ENCODE data around the gene MGAT5.

The MGAT5 gene

DNA sequence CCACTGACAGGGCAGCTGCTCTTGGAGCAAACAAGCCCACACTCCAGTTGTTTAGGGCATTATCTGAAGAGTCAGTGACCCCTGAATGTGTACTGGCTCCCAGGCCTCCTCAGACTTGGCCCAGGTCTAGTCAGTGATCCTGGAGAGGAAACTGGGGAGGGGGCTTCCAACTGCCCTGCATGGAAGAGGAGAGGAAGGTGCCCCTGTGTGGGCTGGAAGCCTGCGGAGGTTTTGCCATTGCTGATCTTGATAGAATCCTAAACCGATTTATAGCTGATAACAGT, 197.4 kb downstream of the MGAT5 start:
- TF ChIP-seq, protein P1, sequence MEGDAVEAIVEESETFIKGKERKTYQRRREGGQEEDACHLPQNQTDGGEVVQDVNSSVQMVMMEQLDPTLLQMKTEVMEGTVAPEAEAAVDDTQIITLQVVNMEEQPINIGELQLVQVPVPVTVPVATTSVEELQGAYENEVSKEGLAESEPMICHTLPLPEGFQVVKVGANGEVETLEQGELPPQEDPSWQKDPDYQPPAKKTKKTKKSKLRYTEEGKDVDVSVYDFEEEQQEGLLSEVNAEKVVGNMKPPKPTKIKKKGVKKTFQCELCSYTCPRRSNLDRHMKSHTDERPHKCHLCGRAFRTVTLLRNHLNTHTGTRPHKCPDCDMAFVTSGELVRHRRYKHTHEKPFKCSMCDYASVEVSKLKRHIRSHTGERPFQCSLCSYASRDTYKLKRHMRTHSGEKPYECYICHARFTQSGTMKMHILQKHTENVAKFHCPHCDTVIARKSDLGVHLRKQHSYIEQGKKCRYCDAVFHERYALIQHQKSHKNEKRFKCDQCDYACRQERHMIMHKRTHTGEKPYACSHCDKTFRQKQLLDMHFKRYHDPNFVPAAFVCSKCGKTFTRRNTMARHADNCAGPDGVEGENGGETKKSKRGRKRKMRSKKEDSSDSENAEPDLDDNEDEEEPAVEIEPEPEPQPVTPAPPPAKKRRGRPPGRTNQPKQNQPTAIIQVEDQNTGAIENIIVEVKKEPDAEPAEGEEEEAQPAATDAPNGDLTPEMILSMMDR (IDR thresholded peaks at IDR 0.05; ENCODE audit: extremely low read depth, missing control alignments) = no peak
- DNase-seq (ENCODE audit: low spot score) = no peak

DNA sequence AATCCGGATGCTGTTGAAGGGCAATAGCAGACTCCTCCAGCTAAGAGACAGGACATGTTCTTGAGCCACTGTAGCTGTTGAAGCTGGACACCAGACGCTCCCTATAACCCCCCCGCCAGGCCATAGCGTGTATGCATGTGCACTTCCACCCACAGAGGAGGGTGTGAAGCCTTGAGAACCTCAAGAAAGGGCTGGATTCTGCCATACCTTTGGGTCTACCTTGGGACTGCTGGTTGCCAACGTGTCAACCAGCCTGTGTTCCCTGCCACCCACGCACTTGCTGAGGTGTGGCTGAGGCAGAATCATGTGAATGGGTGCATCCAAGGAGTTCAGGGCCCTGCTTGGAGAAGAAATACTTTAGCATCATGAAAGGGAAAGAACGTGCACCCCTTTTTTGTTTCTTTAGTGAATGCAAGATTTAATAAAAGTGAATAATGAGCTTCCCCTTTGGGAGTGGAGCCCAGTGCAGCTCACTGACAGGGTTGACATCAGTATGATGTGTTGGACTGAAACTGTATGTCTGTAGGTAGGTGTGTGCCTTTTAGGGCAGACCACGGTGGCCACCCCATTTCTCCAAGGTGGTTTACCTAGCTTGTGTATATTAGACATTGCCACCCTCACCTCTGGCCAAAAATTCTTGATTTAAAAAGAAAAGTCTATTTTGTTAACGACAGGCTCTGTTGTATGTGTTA, 198.3 kb downstream of the MGAT5 start:
- DNase-seq (ENCODE audit: low spot score) = no peak
- TF ChIP-seq, protein P1 (IDR thresholded peaks at IDR 0.05; ENCODE audit: extremely low read depth, missing control alignments) = no peak

DNA sequence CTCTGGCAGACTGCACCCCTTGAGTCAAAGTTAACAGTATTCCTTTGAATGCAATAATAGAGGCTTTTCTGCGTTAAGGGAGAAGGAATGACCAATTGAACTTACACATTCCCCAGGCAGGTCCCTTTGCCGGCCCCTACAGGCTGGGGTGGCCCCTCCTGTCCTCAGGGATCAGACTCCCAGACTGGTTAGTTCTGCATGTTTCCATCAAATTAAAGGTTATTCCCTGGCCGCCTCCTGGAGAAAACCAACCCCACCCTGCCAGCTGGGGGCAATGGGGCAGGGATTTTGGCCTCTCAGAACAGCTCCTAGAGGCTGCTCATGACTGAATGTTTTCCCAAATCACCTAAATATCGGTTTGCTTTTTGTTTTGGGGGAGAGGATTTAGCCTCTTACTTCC, 199.6 kb downstream of the MGAT5 start:
- DNase-seq (ENCODE audit: low spot score) = no peak
- TF ChIP-seq, protein P1 (IDR thresholded peaks at IDR 0.05; ENCODE audit: extremely low read depth, missing control alignments) = no peak

DNA sequence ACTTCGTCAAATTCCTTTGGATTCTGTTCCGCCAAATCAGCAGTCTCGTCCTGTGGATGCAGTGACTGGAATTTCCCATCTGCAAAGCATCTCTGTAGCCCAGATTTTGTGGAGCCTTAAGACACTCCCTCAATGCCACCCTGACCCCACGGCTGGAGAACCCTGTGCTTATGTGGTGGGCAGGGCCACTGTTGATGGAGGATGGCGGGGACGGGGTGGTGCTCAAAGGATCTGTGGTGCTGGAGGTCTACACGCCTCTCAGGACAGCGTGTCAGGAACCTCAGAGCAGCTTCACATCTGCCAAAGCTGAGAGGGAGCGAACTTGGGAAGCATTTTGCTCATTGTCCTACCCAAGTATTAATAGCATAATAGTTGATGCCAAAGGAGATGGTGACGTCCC, 200.1 kb downstream of the MGAT5 start:
- TF ChIP-seq, protein P1 (IDR thresholded peaks at IDR 0.05; ENCODE audit: extremely low read depth, missing control alignments) = no peak
- no peak for DNase-seq (ENCODE audit: low spot score)

DNA sequence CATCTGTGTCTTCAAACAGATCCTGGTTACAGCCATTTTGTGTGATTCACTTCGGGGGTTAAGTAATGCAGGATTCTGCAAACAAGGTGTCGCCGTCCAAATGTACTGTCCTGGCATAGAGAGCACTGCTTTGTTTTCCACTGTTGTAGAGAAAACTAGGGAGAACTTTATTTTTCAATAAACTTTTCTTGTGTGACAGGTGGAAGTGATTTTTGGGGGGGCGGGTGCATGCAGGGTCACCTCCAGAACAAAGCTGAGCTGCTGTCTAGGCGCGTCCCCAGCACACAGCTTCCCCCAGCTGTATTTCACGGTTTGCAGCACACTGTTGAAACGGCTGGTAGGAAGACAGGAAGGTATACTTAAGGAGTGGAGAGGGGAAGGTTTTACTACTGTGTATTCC, 200.6 kb downstream of the MGAT5 start:
- TF ChIP-seq, protein P1 (IDR thresholded peaks at IDR 0.05; ENCODE audit: extremely low read depth, missing control alignments) = no peak
- DNase-seq (ENCODE audit: low spot score) = no peak

DNA sequence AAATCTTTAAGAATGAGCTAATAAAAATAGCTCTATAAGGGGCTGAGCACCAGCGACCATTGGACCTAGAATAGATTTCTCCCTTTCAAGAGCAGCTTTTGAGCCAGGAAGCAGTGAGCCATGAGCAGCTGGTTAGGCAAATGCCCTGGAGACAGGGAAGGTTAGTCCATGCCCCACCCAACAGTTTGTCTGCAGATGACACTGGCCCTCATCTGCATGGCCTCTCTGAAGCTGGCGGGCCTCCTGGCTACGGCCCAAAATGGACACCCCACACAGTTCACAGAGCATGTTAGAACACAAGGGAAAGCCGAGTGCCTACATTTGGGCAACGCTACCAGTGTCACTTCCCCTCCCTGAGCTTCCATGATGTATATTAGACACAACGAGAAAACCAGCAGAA, 201.1 kb downstream of the MGAT5 start:
- no peak for DNase-seq (ENCODE audit: low spot score)

DNA sequence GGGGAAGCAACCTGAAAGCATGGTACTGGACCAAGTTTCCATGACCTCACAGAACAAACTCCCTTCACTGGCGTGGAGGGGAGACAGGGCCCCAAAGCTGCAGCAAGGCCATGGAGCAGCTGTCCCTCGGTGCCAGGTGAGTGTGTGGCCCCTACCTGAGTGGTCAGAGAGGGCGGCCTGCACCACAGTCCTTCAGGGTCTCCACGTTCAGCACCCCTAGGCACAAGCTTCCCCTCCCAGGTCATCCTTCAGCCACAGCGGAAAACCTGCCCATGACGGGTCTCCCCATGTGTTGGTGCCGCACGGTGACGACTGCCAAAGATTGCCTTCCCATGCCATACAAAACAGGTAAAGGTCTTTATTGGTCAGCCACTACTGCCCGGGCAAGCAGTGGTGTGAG, 201.6 kb downstream of the MGAT5 start:
- DNase-seq (ENCODE audit: low spot score) = no peak
- TF ChIP-seq, protein P1 (IDR thresholded peaks at IDR 0.05; ENCODE audit: extremely low read depth, missing control alignments) = no peak

More for the DNA sequence above, 201.1 kb downstream of the MGAT5 start:
- TF ChIP-seq, protein P1 (IDR thresholded peaks at IDR 0.05; ENCODE audit: extremely low read depth, missing control alignments) = no peak

Measured in GM20000 (cell line).